NCI-H69 (cell line): ENCODE data around the gene CPNE2.
A peak's percentile ranks its signal among the peaks of the same experiment; 100 is the strongest.

Experiments
- DNase-seq: peaks from one replicate; lab custom pipeline; 2025; lab: John Stamatoyannopoulos, UW

Gene CPNE2

GRCh38 chr16:57123974-57124674, 31.7 kb downstream of the CPNE2 start:
- no peak for DNase-seq

GRCh38 chr16:57125376-57125775, 33.0 kb downstream of the CPNE2 start:
- DNase-seq = no peak

DNA sequence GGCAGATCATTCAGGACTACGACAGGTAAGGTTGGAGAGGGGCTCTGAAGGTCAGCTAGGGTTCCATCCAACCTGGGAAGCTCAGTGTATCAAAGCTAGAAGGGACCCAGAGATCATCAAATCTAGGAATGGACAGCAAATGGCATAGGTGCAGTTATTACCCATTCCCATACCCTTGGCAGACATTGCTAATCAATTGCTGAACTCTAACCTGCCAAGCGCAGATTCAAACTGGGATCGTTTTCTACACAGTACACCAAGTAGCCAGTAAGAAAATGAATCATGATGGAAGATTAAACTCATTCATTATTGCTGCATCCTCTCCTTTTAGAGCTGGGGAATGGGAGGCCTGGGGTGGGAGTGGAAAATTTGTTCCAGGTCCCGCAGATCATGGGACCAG, 33.6 kb downstream of the CPNE2 start:
- DNase-seq = no peak

GRCh38 chr16:57126411-57126810, 34.0 kb downstream of the CPNE2 start:
- DNase-seq = no peak

GRCh38 chr16:57127037-57127763, 34.8 kb downstream of the CPNE2 start:
- DNase-seq = no peak

DNA sequence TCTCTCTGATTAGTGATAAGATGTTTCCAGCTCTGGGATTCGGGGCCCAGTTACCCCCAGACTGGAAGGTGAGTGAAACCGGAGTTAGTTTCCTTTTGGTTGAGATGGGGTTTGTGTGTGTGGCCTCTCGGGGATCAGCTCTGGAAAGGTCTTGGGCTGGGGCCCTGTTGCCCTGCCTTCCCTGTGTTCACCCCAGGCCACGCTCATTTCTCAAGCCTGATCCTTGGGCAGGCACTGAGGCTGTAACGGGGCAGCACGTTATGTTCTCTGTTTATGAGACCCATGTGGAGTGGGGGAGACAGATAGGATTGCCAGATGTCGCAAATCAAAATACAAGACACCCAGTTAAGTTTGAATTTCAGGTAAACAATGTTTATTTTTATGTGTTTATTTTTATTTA, 35.5 kb downstream of the CPNE2 start:
- no peak for DNase-seq

DNA sequence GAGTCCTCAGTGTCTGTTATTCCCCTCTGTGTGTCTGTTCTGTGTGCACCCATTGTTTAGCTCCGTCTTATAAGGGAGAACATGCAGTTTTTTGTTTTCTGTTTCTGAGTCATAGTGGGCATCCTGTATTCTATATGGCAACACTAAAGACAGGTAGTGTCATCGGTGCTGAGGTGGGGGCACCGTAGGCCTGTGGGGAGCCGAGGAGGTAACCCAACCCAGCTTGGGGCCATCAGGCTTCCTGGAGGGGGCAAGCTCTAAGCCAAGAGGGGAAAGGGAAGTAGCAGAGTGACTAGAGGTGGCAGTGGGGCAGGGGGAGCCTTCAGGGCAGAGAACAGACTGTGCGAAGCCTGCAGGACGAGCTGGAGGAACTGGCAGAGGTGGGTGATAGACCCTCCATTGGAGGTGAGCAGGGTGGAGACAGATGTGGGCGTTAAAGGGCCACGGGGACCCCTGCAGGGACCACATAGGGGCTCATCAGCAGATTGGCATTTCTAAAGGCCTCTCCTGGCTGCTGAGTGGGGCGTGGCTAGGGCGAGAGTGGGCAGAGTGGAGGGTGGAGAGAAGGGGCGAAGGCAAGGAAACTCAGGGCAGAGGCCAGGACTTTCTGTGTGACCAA, 36.5 kb downstream of the CPNE2 start:
- no peak for DNase-seq

GRCh38 chr16:57130950-57131321, 38.6 kb downstream of the CPNE2 start:
- DNase-seq = no peak

- no peak for DNase-seq
Measured at GRCh38 chr16:57131351-57131970, 39.1 kb downstream of the CPNE2 start.

DNA sequence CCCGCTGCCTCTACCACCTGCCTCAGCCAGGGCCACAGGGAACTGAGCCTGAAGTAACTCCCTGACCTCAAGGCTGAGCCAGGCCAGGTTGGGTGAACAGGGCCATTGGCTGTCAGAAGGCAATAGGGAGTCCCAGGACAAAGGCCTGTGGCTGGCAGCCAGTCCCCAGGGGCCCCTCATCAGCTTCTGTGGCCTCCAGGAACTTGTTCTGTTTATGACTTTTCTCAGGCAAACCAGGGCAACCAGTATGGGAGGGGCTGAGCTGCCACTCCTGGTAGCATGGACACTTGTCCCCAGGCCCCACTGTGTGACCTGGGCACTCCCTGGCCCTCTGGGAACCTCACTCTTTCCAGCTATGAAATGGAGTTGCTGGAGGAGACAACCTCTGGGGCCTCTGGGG, 40.1 kb downstream of the CPNE2 start:
- DNase-seq = no peak

GRCh38 chr16:57133031-57133430, 40.6 kb downstream of the CPNE2 start:
- DNase-seq = no peak

- no peak for DNase-seq
Measured at GRCh38 chr16:57133886-57134285, 41.5 kb downstream of the CPNE2 start.

GRCh38 chr16:57134982-57135381, 42.6 kb downstream of the CPNE2 start:
- DNase-seq = peak; percentile 74

DNA sequence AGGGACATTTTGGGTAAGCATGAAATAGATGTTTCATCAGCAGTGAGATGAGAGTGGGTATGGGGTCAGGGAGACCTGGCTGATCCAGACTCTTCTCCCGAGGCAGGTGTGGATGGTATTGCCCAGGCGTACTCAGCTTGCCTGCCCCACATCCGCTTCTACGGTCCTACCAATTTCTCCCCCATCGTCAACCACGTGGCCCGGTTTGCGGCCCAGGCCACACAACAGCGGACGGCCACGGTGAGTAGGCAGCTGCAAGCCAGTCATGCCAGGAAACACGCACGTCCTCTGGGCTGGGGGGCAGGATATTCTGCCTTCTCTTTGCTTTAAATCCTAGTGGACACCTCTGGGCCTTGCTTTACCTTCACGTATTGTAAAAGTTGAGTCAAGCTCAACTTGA, 44.7 kb downstream of the CPNE2 start:
- DNase-seq = no peak

- DNase-seq = no peak
Measured at GRCh38 chr16:57137566-57138273, 45.3 kb downstream of the CPNE2 start.

DNA sequence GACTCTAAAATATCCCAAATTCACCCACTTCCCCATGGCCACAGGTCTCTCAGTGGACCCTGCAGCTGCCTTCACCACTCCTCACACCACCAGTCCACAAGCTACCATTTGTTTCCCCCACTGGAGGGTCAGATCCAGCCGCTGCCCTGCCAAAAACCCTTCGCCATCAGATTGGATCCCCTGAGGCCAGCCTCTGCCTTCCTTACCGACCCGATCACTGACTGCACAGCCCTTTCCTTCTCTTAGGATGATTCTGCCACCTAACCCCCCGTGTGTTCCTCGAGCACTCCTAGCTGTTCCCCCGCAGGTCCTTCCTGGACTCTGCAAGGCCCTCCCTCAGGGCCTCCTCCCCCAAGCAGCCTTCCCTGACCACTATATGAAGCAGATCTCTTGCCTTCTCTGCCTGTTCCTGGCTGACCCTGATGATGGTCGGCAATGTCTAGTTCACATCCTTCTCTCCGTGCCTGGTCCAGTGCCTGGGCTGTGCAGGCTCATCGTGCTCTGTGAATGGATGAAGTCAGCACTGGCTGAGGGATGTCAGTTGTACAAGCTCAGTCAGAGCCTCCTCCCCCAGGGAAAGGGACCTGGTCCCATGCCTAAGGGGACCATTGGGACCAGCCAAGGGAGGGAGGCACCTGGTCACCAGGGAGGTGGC, 46.0 kb downstream of the CPNE2 start:
- DNase-seq = no peak

GRCh38 chr16:57140931-57141668, 48.7 kb downstream of the CPNE2 start:
- DNase-seq = peak; percentile 2

DNA sequence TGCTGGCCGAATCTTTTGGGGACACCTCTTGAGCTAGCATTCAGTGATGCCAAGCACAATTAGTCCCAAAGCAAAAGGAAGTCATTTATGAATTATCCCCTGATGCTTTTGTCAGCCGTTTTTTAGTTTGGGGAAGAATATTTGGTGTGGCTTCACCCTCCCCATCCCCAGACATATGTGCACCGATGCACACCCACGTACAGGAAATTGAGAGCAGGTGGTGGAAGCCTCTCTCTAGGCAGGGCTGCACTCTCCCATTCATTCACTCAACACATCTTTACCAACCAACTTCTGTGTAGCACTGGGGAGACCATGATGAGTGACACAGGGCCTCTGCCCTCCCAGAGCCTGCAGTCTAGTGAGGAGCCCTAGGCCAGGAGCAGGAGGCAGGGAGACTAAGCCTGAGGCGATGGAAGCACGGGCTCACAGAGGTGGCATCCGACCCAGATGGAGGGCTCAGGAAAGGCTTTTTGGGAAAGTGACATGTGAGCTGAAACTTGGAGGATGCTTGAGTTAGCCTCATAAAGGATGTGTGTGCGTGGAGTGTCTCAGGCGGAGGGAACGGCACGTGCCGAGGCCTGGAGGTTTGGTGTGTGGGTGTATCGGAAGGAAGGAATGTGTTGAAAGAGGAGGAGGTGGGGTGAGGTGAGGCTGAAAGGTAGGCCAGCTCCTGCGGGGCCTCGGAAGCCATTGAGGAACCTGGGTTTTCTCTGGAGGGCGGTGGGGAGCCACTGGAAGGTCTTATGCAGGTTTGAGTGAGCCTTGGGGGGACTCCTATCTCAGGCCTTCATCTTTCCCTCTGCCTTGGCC, 49.6 kb downstream of the CPNE2 start:
- no peak for DNase-seq

- DNase-seq = no peak
Measured at GRCh38 chr16:57143149-57143921, 51.0 kb downstream of the CPNE2 start.
